CD4-positive, alpha-beta T cell (primary cell): Measurements from ENCODE around the gene RSRC1. TPM values are rescaled to one million over a fixed set of nuclear protein-coding genes. Genes with fewer than 3 reads are reported as not detected.

ENCODE experiments used
- ATAC-seq: fragments of 200-7000 bp; cut with Tn5 transposase; one replicate; pipeline ENCODE4 v1.10.0; 2022; ENCODE audit warnings: mild to moderate bottlenecking; ENCODE audit not compliant: poor library complexity
- CTCF ChIA-PET: fragments of 350-600 bp; sonication (Branson Sonifier 250); formaldehyde crosslinking; loops from one replicate; lab custom pipeline; 2021; ENCODE audit warnings: antibody characterized with exemption, inconsistent platforms; lab: Charles Lee
- POLR2A ChIA-PET: fragments of 350-600 bp; sonication (Branson Sonifier 250); formaldehyde crosslinking; loops from one replicate; lab custom pipeline; 2021; ENCODE audit warnings: antibody characterized with exemption, inconsistent platforms; lab: Charles Lee
- DNase-seq, 14 experiments: peaks; one replicate each; pipeline ENCODE4 v3.0.0-alpha.2; 2013 to 2020; ENCODE audit warnings: mixed read lengths in 2 of 14
- H3K27ac ChIP-seq, 2 donors: one replicate each; pipeline versions ENCODE4 v1.5.1 to v1.7.0; 2013; ENCODE audit warnings: low read length in 2 of 2, low read depth in 1 of 2, mild to moderate bottlenecking in 1 of 2
- H3K27me3 ChIP-seq, 2 experiments: 1 replicate in 1 of 2; 2 replicates in 1 of 2; pipeline versions ENCODE4 v1.6.1 to v1.7.0; 2013; ENCODE audit warnings: low read length in 2 of 2, control low read depth in 1 of 2, mild to moderate bottlenecking in 1 of 2, moderate library complexity in 1 of 2; ENCODE audit not compliant: insufficient read depth in 2 of 2, control insufficient read depth in 1 of 2
- H3K36me3 ChIP-seq: one replicate; pipeline ENCODE4 v1.6.1; 2013; ENCODE audit warnings: low read length, control low read depth; ENCODE audit not compliant: insufficient read depth
- H3K4me1 ChIP-seq: one replicate; pipeline ENCODE4 v1.6.1; 2013; ENCODE audit warnings: low read length, control low read depth; ENCODE audit not compliant: insufficient read depth
- H3K4me3 ChIP-seq: one replicate; pipeline ENCODE4 v1.5.1; 2013; ENCODE audit warnings: mild to moderate bottlenecking, low read length, moderate library complexity
- H3K9me3 ChIP-seq, 2 experiments: 1 replicate in 1 of 2; 2 replicates in 1 of 2; pipeline versions ENCODE4 v1.6.1 to v1.7.0; 2013; ENCODE audit warnings: low read length in 2 of 2, mild to moderate bottlenecking in 2 of 2, control low read depth in 1 of 2, moderate library complexity in 1 of 2; ENCODE audit not compliant: control insufficient read depth in 1 of 2, insufficient read depth in 1 of 2
- H3K27ac Mint-ChIP-seq: one replicate; pipeline ENCODE4 v1.8.0; 2020; ENCODE audit warnings: mixed read lengths
- H3K27me3 Mint-ChIP-seq: one replicate; pipeline ENCODE4 v1.8.0; 2021; ENCODE audit warnings: mixed read lengths
- H3K36me3 Mint-ChIP-seq: one replicate; pipeline ENCODE4 v1.8.0; 2021; ENCODE audit warnings: low read depth, mixed read lengths
- H3K4me1 Mint-ChIP-seq: one replicate; pipeline ENCODE4 v1.8.0; 2021; ENCODE audit warnings: low read depth, mixed read lengths
- H3K4me3 Mint-ChIP-seq: one replicate; pipeline ENCODE4 v1.8.0; 2020; ENCODE audit warnings: mild to moderate bottlenecking, mixed read lengths
- H3K9me3 Mint-ChIP-seq: one replicate; pipeline ENCODE4 v1.8.0; 2020; ENCODE audit warnings: mixed read lengths
- intact Hi-C, 2 experiments: fragments of 100-400 bp; cut with DNase I in 1 of 2; cut with micrococcal nuclease in 1 of 2; formaldehyde crosslinking; loops; one replicate each; pipeline versions ENCODE4 v1.15.1 to v1.9.0; 2023 to 2025; cut with DNase I, micrococcal nuclease
- total RNA-seq, 174 experiments: library from RNA in 2 of 174; stranded (reverse) in 2 of 174; gene quantifications; one replicate each; pipeline ENCODE4 v1.2.3 and lab custom pipeline; 2021 to 2026
- TF ChIP-seq, protein P1 (sequence below): fragments of 200-600 bp; IDR thresholded peaks from one replicate; pipeline ENCODE4 v1.8.0; 2022; ENCODE audit warnings: antibody characterized with exemption, mild to moderate bottlenecking

Gene RSRC1
- total RNA-seq, 2 experiments from 2014 or later = 22.3 to 24.6 TPM

DNA sequence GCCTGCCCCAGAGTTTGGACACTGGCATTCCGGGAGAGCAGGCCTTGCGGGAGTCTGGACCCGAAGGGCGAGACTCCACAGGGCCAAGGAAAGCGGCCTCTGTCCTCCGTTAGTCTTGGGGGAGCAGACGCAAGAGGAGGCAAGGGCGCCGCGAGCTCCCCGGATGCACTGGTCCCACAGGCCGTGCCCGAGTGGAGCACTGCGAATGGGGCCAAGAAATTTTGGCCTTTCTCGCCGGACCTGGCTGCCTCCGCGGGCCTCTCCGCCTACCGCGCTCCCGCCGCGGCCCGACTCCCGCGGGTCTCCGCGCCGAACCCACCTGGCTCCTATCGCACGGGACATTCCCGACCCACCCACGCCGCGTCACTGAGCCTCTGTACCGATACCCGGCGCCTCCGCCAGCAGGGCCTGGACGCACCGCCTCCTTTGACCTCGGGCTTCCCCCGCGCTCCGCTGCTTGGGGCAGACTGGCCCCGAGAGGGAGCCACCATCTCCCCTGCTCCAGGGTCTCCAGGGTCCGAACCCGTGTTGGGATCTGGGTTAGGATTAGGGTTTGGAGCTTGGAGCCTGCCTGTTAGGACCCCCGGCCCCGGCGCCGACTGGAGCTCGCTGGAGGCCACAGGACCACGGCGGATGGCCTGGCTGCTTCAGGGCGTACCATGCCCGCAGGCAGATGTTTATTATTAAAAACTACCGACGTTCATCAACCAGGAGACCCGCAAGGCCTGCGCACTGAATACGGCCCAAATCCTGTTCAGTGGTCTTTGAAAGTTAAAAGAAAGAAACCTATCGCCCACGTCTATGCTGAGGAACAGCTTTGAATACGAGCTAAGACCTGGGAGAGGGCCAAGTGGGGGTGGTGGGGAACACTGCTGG is 15.4 kb upstream of the RSRC1 start:
- Histone ChIP-seq H3K4me1 (peaks cover 26% of the 10 kb centered on the region), H3K9me3 (peaks cover 7 to 30% of the 10 kb centered on the region in 2 experiments), H3K36me3 (no peaks in the 10 kb centered on the region), H3K4me3 (no peak overlapping the region), H3K27me3 (peaks cover 68 to 93% of the 10 kb centered on the region in 2 experiments), H3K27ac (no peak overlapping the region)
- Mint-ChIP-seq H3K27ac (no peak overlapping the region), H3K36me3 (peaks cover 6% of the 10 kb centered on the region), H3K27me3 (peaks cover 100% of the 10 kb centered on the region), H3K9me3 (peaks cover 13% of the 10 kb centered on the region), H3K4me1 (peaks cover 32% of the 10 kb centered on the region), H3K4me3 (no peak overlapping the region)
- ChIA-PET CTCF (no interaction called here), POLR2A (interaction anchor here (0.6 kb wide), 1 partner anchor 154 kb away, joined by 3 read pairs; no protein-coding TSS in a partner anchor)
- ATAC-seq (no peak), DNase-seq (peak in 2 of 14 experiments; percentile 32 to 35)
- intact Hi-C loops = loop anchor here in 1 of 2 experiments (10.0 kb wide), 1 partner anchor 1290 kb away; no protein-coding TSS in a partner anchor
- TF ChIP-seq, protein P1, sequence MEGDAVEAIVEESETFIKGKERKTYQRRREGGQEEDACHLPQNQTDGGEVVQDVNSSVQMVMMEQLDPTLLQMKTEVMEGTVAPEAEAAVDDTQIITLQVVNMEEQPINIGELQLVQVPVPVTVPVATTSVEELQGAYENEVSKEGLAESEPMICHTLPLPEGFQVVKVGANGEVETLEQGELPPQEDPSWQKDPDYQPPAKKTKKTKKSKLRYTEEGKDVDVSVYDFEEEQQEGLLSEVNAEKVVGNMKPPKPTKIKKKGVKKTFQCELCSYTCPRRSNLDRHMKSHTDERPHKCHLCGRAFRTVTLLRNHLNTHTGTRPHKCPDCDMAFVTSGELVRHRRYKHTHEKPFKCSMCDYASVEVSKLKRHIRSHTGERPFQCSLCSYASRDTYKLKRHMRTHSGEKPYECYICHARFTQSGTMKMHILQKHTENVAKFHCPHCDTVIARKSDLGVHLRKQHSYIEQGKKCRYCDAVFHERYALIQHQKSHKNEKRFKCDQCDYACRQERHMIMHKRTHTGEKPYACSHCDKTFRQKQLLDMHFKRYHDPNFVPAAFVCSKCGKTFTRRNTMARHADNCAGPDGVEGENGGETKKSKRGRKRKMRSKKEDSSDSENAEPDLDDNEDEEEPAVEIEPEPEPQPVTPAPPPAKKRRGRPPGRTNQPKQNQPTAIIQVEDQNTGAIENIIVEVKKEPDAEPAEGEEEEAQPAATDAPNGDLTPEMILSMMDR = no peak

DNA sequence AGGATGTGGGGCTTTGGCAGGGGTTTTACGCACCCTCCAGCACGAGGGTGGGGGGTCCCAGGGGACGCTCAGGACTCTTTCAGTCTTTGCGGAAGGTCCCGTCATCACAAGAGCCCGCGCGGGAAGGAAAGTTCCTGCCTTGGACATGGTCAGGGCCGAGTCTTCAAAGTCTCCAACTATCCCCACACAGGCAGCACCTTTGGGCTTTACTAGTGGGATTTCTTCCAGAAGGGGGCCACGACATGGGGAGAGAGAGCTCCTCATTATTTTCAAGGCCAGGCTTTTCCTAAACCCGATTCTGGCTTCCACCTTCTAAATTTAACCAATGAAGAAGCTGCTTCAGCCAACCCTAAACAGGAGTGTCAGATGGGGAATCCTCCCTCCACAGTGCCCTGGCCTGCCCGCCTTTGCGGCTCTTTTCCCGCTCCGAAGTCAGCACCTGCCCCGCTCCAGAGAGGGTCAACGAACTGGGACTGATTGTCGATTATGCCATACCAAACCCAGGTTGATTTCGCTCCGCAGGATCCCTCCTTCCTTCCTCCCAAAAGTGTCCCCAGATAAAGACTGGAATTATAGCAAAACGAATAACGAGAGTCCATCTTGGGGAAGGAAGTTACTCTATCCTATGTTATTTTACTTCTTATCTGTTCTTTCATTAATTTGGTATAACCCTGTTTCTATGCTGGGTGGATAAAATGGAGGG is 14.6 kb upstream of the RSRC1 start:
- CTCF ChIA-PET = no interaction called here
- H3K36me3 Mint-ChIP-seq = peaks cover 6% of the 10 kb centered on the region
- intact Hi-C loops = loop anchor here in 1 of 2 experiments (10.0 kb wide), 1 partner anchor 1290 kb away; no protein-coding TSS in a partner anchor
- ATAC-seq (no peak), DNase-seq (peak in 2 of 14 experiments; percentile 5 to 11)
- H3K27ac ChIP-seq = no peak overlapping the region
- no peak overlapping the region for H3K4me3 ChIP-seq
- peaks cover 100% of the 10 kb centered on the region for H3K27me3 Mint-ChIP-seq
- peaks cover 32% of the 10 kb centered on the region for H3K4me1 Mint-ChIP-seq
- TF ChIP-seq, protein P1 = no peak
- POLR2A ChIA-PET = interaction anchor here (0.6 kb wide), 1 partner anchor 153 kb away, joined by 3 read pairs; no protein-coding TSS in a partner anchor
- H3K9me3 Mint-ChIP-seq = peaks cover 13% of the 10 kb centered on the region
- H3K4me1 ChIP-seq = peaks cover 26% of the 10 kb centered on the region
- peaks cover 67 to 97% of the 10 kb centered on the region in 2 experiments for H3K27me3 ChIP-seq
- no peak overlapping the region for H3K27ac Mint-ChIP-seq
- H3K9me3 ChIP-seq = peaks cover 7 to 30% of the 10 kb centered on the region in 2 experiments
- no peak overlapping the region for H3K4me3 Mint-ChIP-seq
- no peaks in the 10 kb centered on the region for H3K36me3 ChIP-seq
